ENCODE results near the gene ANKRD39. TPM values are rescaled to one million over a fixed set of nuclear protein-coding genes. Genes with fewer than 3 reads are reported as not detected.

The ANKRD39 gene
- total and polyA plus RNA-seq, 2 donors (not counting 1 experiment from before 2014, with no cell fraction given) = 5.3 to 5.8 TPM

- H3K9ac ChIP-seq (ENCODE audit: insufficient read depth, low read length) = no peak overlapping the region
- H4K20me1 ChIP-seq (ENCODE audit: control insufficient read depth, extremely low read depth, insufficient read depth, low read length) = no peaks in the 10 kb centered on the region
- H3K4me1 ChIP-seq (ENCODE audit: control insufficient read depth, extremely low read depth, insufficient read depth, low read length) = peaks cover 2% of the 10 kb centered on the region
- H3K4me2 ChIP-seq (ENCODE audit: extremely low read depth, insufficient read depth, low read length) = no peak overlapping the region
- TF ChIP-seq CTCF (conservative IDR thresholded peaks at IDR 0.05 in 1 of 2, IDR thresholded peaks at IDR 0.05 in 1 of 2; ENCODE audit: low read depth in 1 of 2, low read length in 2 of 2) = no peak
- TF ChIP-seq EZH2 (IDR thresholded peaks at IDR 0.05; ENCODE audit: low read length, missing control alignments) = no peak
- no peaks in the 10 kb centered on the region for H3K79me2 ChIP-seq (ENCODE audit: control insufficient read depth, insufficient read depth, low read length)
- H3K27ac ChIP-seq (ENCODE audit: insufficient read depth, low read length) = no peak overlapping the region
- no peak for DNase-seq (ENCODE audit: low read depth in 2 of 2)
- H3K36me3 ChIP-seq (ENCODE audit: control insufficient read depth, insufficient read depth, low read length) = no peaks in the 10 kb centered on the region
- no peaks in the 10 kb centered on the region for H3K9me3 ChIP-seq (ENCODE audit: control insufficient read depth, insufficient read depth, low read depth, low read length)
- no peaks in the 10 kb centered on the region for H3K27me3 ChIP-seq (ENCODE audit: control insufficient read depth, insufficient read depth, low read length)
- no peak overlapping the region for H2AFZ ChIP-seq (ENCODE audit: low read length)
- no peak overlapping the region for H3K4me3 ChIP-seq (replicated peaks in 1 of 4; ENCODE audit: control extremely low read depth in 1 of 4, insufficient read depth in 1 of 4, low read depth in 3 of 4, low read length in 4 of 4)
These were observed 47.0 kb downstream of the ANKRD39 start for GRCh38 chr2:96810783-96811192.

- Histone ChIP-seq H3K4me1 (ENCODE audit: control insufficient read depth, extremely low read depth, insufficient read depth, low read length) (peaks cover 1% of the 10 kb centered on the region), H4K20me1 (ENCODE audit: control insufficient read depth, extremely low read depth, insufficient read depth, low read length) (no peaks in the 10 kb centered on the region), H2AFZ (ENCODE audit: low read length) (no peak overlapping the region), H3K4me2 (ENCODE audit: extremely low read depth, insufficient read depth, low read length) (no peak overlapping the region), H3K9ac (ENCODE audit: insufficient read depth, low read length) (no peak overlapping the region), H3K27ac (ENCODE audit: insufficient read depth, low read length) (no peak overlapping the region), H3K27me3 (ENCODE audit: control insufficient read depth, insufficient read depth, low read length) (no peaks in the 10 kb centered on the region), H3K4me3 (replicated peaks in 1 of 4; ENCODE audit: control extremely low read depth in 1 of 4, insufficient read depth in 1 of 4, low read depth in 3 of 4, low read length in 4 of 4) (no peak overlapping the region), H3K36me3 (ENCODE audit: control insufficient read depth, insufficient read depth, low read length) (no peaks in the 10 kb centered on the region), H3K79me2 (ENCODE audit: control insufficient read depth, insufficient read depth, low read length) (no peaks in the 10 kb centered on the region), H3K9me3 (ENCODE audit: control insufficient read depth, insufficient read depth, low read depth, low read length) (no peaks in the 10 kb centered on the region)
- TF ChIP-seq CTCF (conservative IDR thresholded peaks at IDR 0.05 in 1 of 2, IDR thresholded peaks at IDR 0.05 in 1 of 2; ENCODE audit: low read depth in 1 of 2, low read length in 2 of 2) (no peak), EZH2 (IDR thresholded peaks at IDR 0.05; ENCODE audit: low read length, missing control alignments) (no peak)
- DNase-seq (ENCODE audit: low read depth in 2 of 2) = no peak
These were observed 47.6 kb downstream of the ANKRD39 start for GRCh38 chr2:96809951-96810782.

- H3K36me3 ChIP-seq (ENCODE audit: control insufficient read depth, insufficient read depth, low read length) = no peaks in the 10 kb centered on the region
- H2AFZ ChIP-seq (ENCODE audit: low read length) = no peak overlapping the region
- no peaks in the 10 kb centered on the region for H3K79me2 ChIP-seq (ENCODE audit: control insufficient read depth, insufficient read depth, low read length)
- H3K4me1 ChIP-seq (ENCODE audit: control insufficient read depth, extremely low read depth, insufficient read depth, low read length) = no peaks in the 10 kb centered on the region
- no peak overlapping the region for H3K4me3 ChIP-seq (replicated peaks in 1 of 4; ENCODE audit: control extremely low read depth in 1 of 4, insufficient read depth in 1 of 4, low read depth in 3 of 4, low read length in 4 of 4)
- H3K27me3 ChIP-seq (ENCODE audit: control insufficient read depth, insufficient read depth, low read length) = no peaks in the 10 kb centered on the region
- DNase-seq (ENCODE audit: low read depth in 2 of 2) = no peak
- H3K9me3 ChIP-seq (ENCODE audit: control insufficient read depth, insufficient read depth, low read depth, low read length) = no peaks in the 10 kb centered on the region
- no peak overlapping the region for H3K9ac ChIP-seq (ENCODE audit: insufficient read depth, low read length)
- H3K4me2 ChIP-seq (ENCODE audit: extremely low read depth, insufficient read depth, low read length) = no peak overlapping the region
- H3K27ac ChIP-seq (ENCODE audit: insufficient read depth, low read length) = no peak overlapping the region
- no peaks in the 10 kb centered on the region for H4K20me1 ChIP-seq (ENCODE audit: control insufficient read depth, extremely low read depth, insufficient read depth, low read length)
- TF ChIP-seq EZH2 (IDR thresholded peaks at IDR 0.05; ENCODE audit: low read length, missing control alignments) (no peak), CTCF (conservative IDR thresholded peaks at IDR 0.05 in 1 of 2, IDR thresholded peaks at IDR 0.05 in 1 of 2; ENCODE audit: low read depth in 1 of 2, low read length in 2 of 2) (no peak)
These were observed 48.5 kb downstream of the ANKRD39 start for GRCh38 chr2:96809216-96809882.

Measured in fibroblast of lung (primary cell).